Tibial nerve (tissue), 4 donors: Measurements from ENCODE around the gene RTL1. TPM values are rescaled to one million over a fixed set of nuclear protein-coding genes. Genes with fewer than 3 reads are reported as not detected.

Source experiments
- DNase-seq, 2 donors: peaks; one replicate each; pipeline ENCODE4 v3.0.0-alpha.2; 2019; ENCODE audit warnings: low spot score in 2 of 2
- H3K27ac ChIP-seq, 4 donors: fragments of 200-600 bp; sonication (generic) in 3 of 4; one replicate each; pipeline ENCODE4 v1.5.1; 2017 to 2019; ENCODE audit warnings: mild to moderate bottlenecking in 1 of 4
- H3K27me3 ChIP-seq, 2 donors: fragments of 200-600 bp; sonication (generic) in 1 of 2; one replicate each; pipeline versions ENCODE4 v1.5.1 to v1.6.0; 2017 to 2019
- H3K36me3 ChIP-seq, 3 donors: fragments of 200-600 bp; sonication (generic); one replicate each; pipeline ENCODE4 v1.5.1; 2018 to 2019
- H3K4me1 ChIP-seq, 4 donors: fragments of 200-600 bp; sonication (generic) in 3 of 4; one replicate each; pipeline ENCODE4 v1.5.1; 2017 to 2019
- H3K4me3 ChIP-seq, 4 donors: fragments of 200-600 bp; sonication (generic) in 3 of 4; one replicate each; pipeline ENCODE4 v1.5.1; 2017 to 2019; ENCODE audit warnings: mild to moderate bottlenecking in 1 of 4, moderate library complexity in 1 of 4
- H3K9me3 ChIP-seq, 4 donors: fragments of 200-600 bp; sonication (generic) in 3 of 4; one replicate each; pipeline ENCODE4 v1.5.1; 2017 to 2019
- CTCF ChIP-seq, 5 experiments: fragments of 200-600 bp in 3 of 5; fragments of 450-650 bp in 2 of 5; sonication (generic) in 3 of 5; IDR thresholded peaks; one replicate each; pipeline ENCODE4 v1.5.1; 2016 to 2019; ENCODE audit warnings: antibody characterized with exemption in 5 of 5, mild to moderate bottlenecking in 3 of 5, moderate library complexity in 2 of 5
- EP300 ChIP-seq, 2 donors: sonication (generic); formaldehyde crosslinking; IDR thresholded peaks; one replicate each; pipeline ENCODE4 v1.6.1; 2017; ENCODE audit warnings: antibody characterized with exemption in 2 of 2, mild to moderate bottlenecking in 1 of 2
- POLR2A ChIP-seq, 2 donors: fragments of 450-650 bp; IDR thresholded peaks; one replicate each; pipeline ENCODE4 v1.6.1; 2017; ENCODE audit warnings: antibody characterized with exemption in 2 of 2, mild to moderate bottlenecking in 2 of 2, moderate library complexity in 2 of 2
- WGBS, 2 donors: methylation state at CpG; one replicate each; pipeline ENCODE4 v1.1.5; 2018; 5-methylcytosine and 5-hydroxymethylcytosine counted together
- total RNA-seq, 4 donors: library from RNA; depleted of rRNA; stranded (reverse); fragments of >200 nt; gene quantifications; one replicate each; pipeline ENCODE4 v1.1.0, GENCODE V29; 2016

Gene RTL1
- total RNA-seq, 4 donors from 2014 or later: not detected

GRCh38 chr14:100842799-100843198 lies 60.7 kb downstream of the RTL1 start:
- H3K36me3 ChIP-seq: no peaks in the 10 kb centered on the region
- no peak for DNase-seq
- H3K4me1 ChIP-seq: peaks cover 0 to 19% (median 0%) of the 10 kb centered on the region in 4 donors
- H3K27ac ChIP-seq: no peak overlapping the region
- no peak overlapping the region for H3K4me3 ChIP-seq
- TF ChIP-seq CTCF (IDR thresholded peaks at IDR 0.05) (no peak), EP300 (IDR thresholded peaks at IDR 0.05) (no peak), POLR2A (IDR thresholded peaks at IDR 0.05) (no peak)
- H3K9me3 ChIP-seq: no peaks in the 10 kb centered on the region
- 41 to 45% methylated on average over 8 of the region's 8 CpGs for WGBS, 2 donors
- H3K27me3 ChIP-seq: no peaks in the 10 kb centered on the region

DNA sequence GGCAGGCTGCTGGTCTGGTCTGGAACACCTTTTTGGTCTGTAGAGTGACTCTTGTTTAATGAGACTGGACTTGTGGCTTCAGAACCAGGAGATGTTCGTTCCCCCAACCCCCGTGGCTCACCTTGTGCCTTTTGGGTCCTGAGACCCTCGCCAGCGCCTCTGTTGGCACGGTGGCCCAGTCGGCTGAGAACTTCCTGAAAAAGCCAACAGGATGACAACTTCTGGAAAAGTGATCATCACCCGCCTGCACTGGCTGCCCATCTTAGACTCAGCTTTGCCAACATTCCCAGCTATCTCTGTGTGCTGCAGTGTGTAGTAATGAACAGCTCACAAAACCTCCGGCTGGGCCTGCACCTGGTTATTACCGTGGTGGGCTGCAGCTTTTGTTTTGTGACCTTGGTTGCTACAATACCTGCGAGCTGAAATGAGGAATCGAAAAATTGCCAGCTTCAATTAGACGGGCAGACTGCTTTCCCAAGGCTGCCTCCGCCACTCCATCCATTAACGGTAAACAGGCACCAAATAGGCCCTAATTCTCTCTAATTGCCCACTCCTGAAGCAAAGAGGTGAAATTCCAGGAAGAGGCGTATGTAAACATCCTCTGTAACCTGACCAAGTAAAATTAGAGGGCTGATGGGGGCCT lies 61.6 kb downstream of the RTL1 start:
- 79 to 86% methylated on average over 15 of the region's 15 CpGs for WGBS, 2 donors
- H3K27me3 ChIP-seq: no peaks in the 10 kb centered on the region
- no peak overlapping the region for H3K4me3 ChIP-seq
- no peaks in the 10 kb centered on the region for H3K9me3 ChIP-seq
- H3K4me1 ChIP-seq: peaks cover 0 to 19% (median 0%) of the 10 kb centered on the region in 4 donors
- H3K36me3 ChIP-seq: no peaks in the 10 kb centered on the region
- DNase-seq: no peak
- TF ChIP-seq POLR2A (IDR thresholded peaks at IDR 0.05) (no peak), CTCF (IDR thresholded peaks at IDR 0.05) (no peak), EP300 (IDR thresholded peaks at IDR 0.05) (no peak)
- H3K27ac ChIP-seq: no peak overlapping the region

DNA sequence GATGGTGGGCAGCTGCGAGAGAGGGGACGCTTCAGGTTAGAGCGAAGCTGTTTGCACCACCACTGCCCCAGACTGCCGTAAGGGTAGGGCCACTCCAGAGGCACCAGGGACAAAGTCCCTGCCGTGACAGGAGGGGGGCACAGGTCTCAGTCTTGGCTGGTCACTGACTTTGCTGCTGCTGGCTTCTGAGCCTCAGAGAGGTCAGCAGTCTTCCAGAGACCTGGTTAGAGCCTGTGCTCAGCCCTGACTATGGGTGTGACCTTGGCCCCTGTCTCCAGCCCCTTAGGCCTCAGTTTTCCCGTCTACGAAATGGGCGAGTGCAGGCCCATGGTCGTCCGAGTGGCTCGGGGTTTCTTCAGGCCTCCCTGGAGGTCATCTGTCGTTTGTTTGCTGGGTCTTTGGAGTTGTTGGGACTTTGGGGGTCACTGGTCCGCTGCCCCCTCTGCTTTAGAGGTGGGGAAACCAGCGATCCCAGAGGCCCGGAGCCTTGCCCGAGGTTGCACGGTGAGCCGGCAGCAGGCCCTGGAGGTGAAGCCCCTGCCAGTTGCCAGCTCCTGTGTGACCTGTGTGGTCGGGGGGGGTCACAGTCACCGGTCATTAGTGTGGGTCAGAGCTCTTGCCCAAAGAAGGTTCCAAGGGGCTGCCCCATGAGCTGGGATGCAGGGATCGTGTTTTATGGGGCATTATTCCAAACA lies 62.3 kb downstream of the RTL1 start:
- TF ChIP-seq CTCF (IDR thresholded peaks at IDR 0.05) (no peak), EP300 (IDR thresholded peaks at IDR 0.05) (no peak), POLR2A (IDR thresholded peaks at IDR 0.05) (no peak)
- peaks cover 0 to 19% (median 0%) of the 10 kb centered on the region in 4 donors for H3K4me1 ChIP-seq
- no peak for DNase-seq
- H3K36me3 ChIP-seq: no peaks in the 10 kb centered on the region
- H3K9me3 ChIP-seq: no peaks in the 10 kb centered on the region
- WGBS, 2 donors: 80 to 89% methylated on average over 15 to 19 of the region's 21 CpGs
- H3K27me3 ChIP-seq: no peaks in the 10 kb centered on the region
- no peak overlapping the region for H3K4me3 ChIP-seq
- H3K27ac ChIP-seq: no peak overlapping the region

- Histone ChIP-seq H3K27me3 (no peaks in the 10 kb centered on the region), H3K36me3 (peaks cover 0 to 4% (median 0%) of the 10 kb centered on the region in 3 donors), H3K4me3 (no peak overlapping the region), H3K4me1 (peaks cover 0 to 14% (median 0%) of the 10 kb centered on the region in 4 donors), H3K9me3 (no peaks in the 10 kb centered on the region), H3K27ac (no peak overlapping the region)
- DNase-seq: no peak
- 77 to 83% methylated on average over 21 of the region's 21 CpGs for WGBS, 2 donors
- TF ChIP-seq CTCF (IDR thresholded peaks at IDR 0.05): no peak
These were observed 63.0 kb downstream of the RTL1 start for GRCh38 chr14:100840286-100841065.
